H9 (cell line): Measurements from ENCODE around the gene CCDC190. TPM values are rescaled to one million over a fixed set of nuclear protein-coding genes. Genes with fewer than 3 reads are reported as not detected.

ENCODE experiments used
- DNase-seq: peaks from one replicate; pipeline ENCODE4 v3.0.0-alpha.2; 2017
- H2AFZ ChIP-seq: one replicate; pipeline ENCODE4 v1.6.1; 2013; ENCODE audit warnings: mild to moderate bottlenecking, low read length, control low read depth, moderate library complexity
- H2AK5ac ChIP-seq: 2 replicates; pipeline ENCODE4 v1.6.1; 2013; ENCODE audit warnings: low read length, control low read depth, mixed read lengths; ENCODE audit not compliant: insufficient read length
- H2BK120ac ChIP-seq: one replicate; pipeline ENCODE4 v1.6.1; 2013; ENCODE audit warnings: low read depth, mild to moderate bottlenecking, low read length, control low read depth, inconsistent platforms; ENCODE audit not compliant: poor library complexity, severe bottlenecking
- H2BK12ac ChIP-seq: 2 replicates; pipeline ENCODE4 v1.6.1; 2013; ENCODE audit warnings: low read length, control low read depth, mixed read lengths, low read depth; ENCODE audit not compliant: insufficient read length
- H2BK15ac ChIP-seq: 2 replicates; pipeline ENCODE4 v1.6.1; 2013; ENCODE audit warnings: low read depth, low read length, control low read depth
- H2BK20ac ChIP-seq: one replicate; pipeline ENCODE4 v1.6.1; 2013; ENCODE audit warnings: low read depth, mild to moderate bottlenecking, low read length, control low read depth, inconsistent platforms; ENCODE audit not compliant: poor library complexity, severe bottlenecking
- H2BK5ac ChIP-seq: 2 replicates; pipeline ENCODE4 v1.6.1; 2013; ENCODE audit warnings: low read length, control low read depth, mixed read lengths; ENCODE audit not compliant: insufficient read length
- H3K14ac ChIP-seq: 2 replicates; pipeline ENCODE4 v1.6.1; 2013; ENCODE audit warnings: low read length, control low read depth; ENCODE audit not compliant: insufficient read depth
- H3K18ac ChIP-seq: 2 replicates; pipeline ENCODE4 v1.6.1; 2013; ENCODE audit warnings: low read depth, mild to moderate bottlenecking, mixed read lengths, low read length, control low read depth; ENCODE audit not compliant: insufficient read length
- H3K23ac ChIP-seq: 2 replicates; pipeline ENCODE4 v1.6.1; 2013; ENCODE audit warnings: low read length, control low read depth, mixed read lengths, low read depth; ENCODE audit not compliant: insufficient read length
- H3K23me2 ChIP-seq: 2 replicates; pipeline ENCODE4 v1.6.1; 2013; ENCODE audit warnings: low read depth, mild to moderate bottlenecking, mixed read lengths, low read length, control low read depth; ENCODE audit not compliant: insufficient read length, poor library complexity, severe bottlenecking
- H3K27ac ChIP-seq: 2 replicates; pipeline ENCODE4 v1.5.1; 2013; ENCODE audit warnings: low read length, control low read depth, mixed read lengths, low read depth; ENCODE audit not compliant: insufficient read length
- H3K27me3 ChIP-seq: 2 replicates; pipeline ENCODE4 v1.6.1; 2013; ENCODE audit warnings: low read length, control low read depth, inconsistent platforms; ENCODE audit not compliant: insufficient read depth
- H3K4ac ChIP-seq: 2 replicates; pipeline ENCODE4 v1.6.1; 2013; ENCODE audit warnings: low read depth, mild to moderate bottlenecking, control low read depth, inconsistent platforms, low read length, moderate library complexity
- H3K4me1 ChIP-seq: 2 replicates; pipeline ENCODE4 v1.6.1; 2013; ENCODE audit warnings: low read length, control low read depth, inconsistent platforms; ENCODE audit not compliant: insufficient read depth
- H3K4me2 ChIP-seq: 2 replicates; pipeline ENCODE4 v1.6.1; 2013; ENCODE audit warnings: low read length, control low read depth, mixed read lengths; ENCODE audit not compliant: insufficient read length, insufficient read depth
- H3K56ac ChIP-seq: 2 replicates; pipeline ENCODE4 v1.6.1; 2013; ENCODE audit warnings: low read depth, mild to moderate bottlenecking, mixed read lengths, low read length, control low read depth; ENCODE audit not compliant: insufficient read length
- H3K79me1 ChIP-seq: 2 replicates; pipeline ENCODE4 v1.6.1; 2013; ENCODE audit warnings: low read depth, mild to moderate bottlenecking, moderate library complexity, low read length, control low read depth, inconsistent platforms; ENCODE audit not compliant: insufficient read depth, poor library complexity, severe bottlenecking
- H3K79me2 ChIP-seq: 2 replicates; pipeline ENCODE4 v1.6.1; 2013; ENCODE audit warnings: low read length, control low read depth, inconsistent platforms; ENCODE audit not compliant: insufficient read depth
- H3K9ac ChIP-seq: 2 replicates; pipeline ENCODE4 v1.6.1; 2013; ENCODE audit warnings: low read length, control low read depth, mixed read lengths; ENCODE audit not compliant: insufficient read length; ENCODE audit errors: extremely low read depth
- H3K9me3 ChIP-seq: one replicate; pipeline ENCODE4 v1.6.1; 2013; ENCODE audit warnings: low read depth, low read length, inconsistent platforms; ENCODE audit not compliant: control insufficient read depth
- H3T11ph ChIP-seq: one replicate; pipeline ENCODE4 v1.6.1; 2013; ENCODE audit warnings: mild to moderate bottlenecking, low read length, control low read depth, inconsistent platforms
- H4K20me1 ChIP-seq: one replicate; pipeline ENCODE4 v1.6.1; 2013; ENCODE audit not compliant: control insufficient read depth, insufficient read length, insufficient read depth
- H4K5ac ChIP-seq: 2 replicates; pipeline ENCODE4 v1.6.1; 2013; ENCODE audit warnings: low read depth, mild to moderate bottlenecking, mixed read lengths, low read length, control low read depth; ENCODE audit not compliant: insufficient read length
- H4K8ac ChIP-seq: replicated peaks from 2 replicates; pipeline ENCODE4 v1.6.1; 2013; ENCODE audit warnings: low read length, control low read depth, mixed read lengths, low read depth; ENCODE audit not compliant: insufficient read length
- H4K91ac ChIP-seq: 2 replicates; pipeline ENCODE4 v1.6.1; 2013; ENCODE audit warnings: low read depth, mild to moderate bottlenecking, moderate library complexity, mixed read lengths, low read length, control low read depth; ENCODE audit not compliant: insufficient read length
- H3K27ac Mint-ChIP-seq, 3 experiments: 2 replicates in 2 of 3; 3 replicates in 1 of 3; pipeline ENCODE4 v1.8.0; 2020 to 2021; ENCODE audit warnings: mixed read lengths in 3 of 3, mild to moderate bottlenecking in 1 of 3, moderate library complexity in 1 of 3
- H3K27me3 Mint-ChIP-seq: 2 replicates; pipeline ENCODE4 v1.8.0; 2021; ENCODE audit warnings: low read depth, mild to moderate bottlenecking, moderate library complexity, mixed read lengths
- H3K36me3 Mint-ChIP-seq, 3 experiments: 2 replicates in 2 of 3; 3 replicates in 1 of 3; pipeline ENCODE4 v1.8.0; 2020 to 2021; ENCODE audit warnings: low read depth in 3 of 3, mixed read lengths in 3 of 3; ENCODE audit not compliant: insufficient read depth in 1 of 3
- H3K4me1 Mint-ChIP-seq, 2 experiments: 2 replicates each; pipeline ENCODE4 v1.8.0; 2020; ENCODE audit warnings: mixed read lengths in 2 of 2
- H3K4me3 Mint-ChIP-seq, 2 experiments: 2 replicates in 1 of 2; 3 replicates in 1 of 2; pipeline ENCODE4 v1.8.0; 2020 to 2021; ENCODE audit warnings: mild to moderate bottlenecking in 2 of 2, mixed read lengths in 2 of 2, moderate library complexity in 1 of 2
- H3K9me3 Mint-ChIP-seq, 2 experiments: 2 replicates in 1 of 2; 3 replicates in 1 of 2; pipeline ENCODE4 v1.8.0; 2020; ENCODE audit warnings: mild to moderate bottlenecking in 2 of 2, mixed read lengths in 2 of 2, moderate library complexity in 1 of 2
- WGBS: extraction: QIAGEN DNeasy Blood & Tissue Kit; methylation state at CpG from one replicate; pipeline ENCODE4 v1.1.7; 2013; ENCODE audit warnings: missing lambda C conversion rate, low lambda C conversion rate, mixed read lengths; ENCODE audit not compliant: insufficient read length; ENCODE audit errors: extremely low coverage; 5-methylcytosine and 5-hydroxymethylcytosine counted together
- total RNA-seq: library from RNA; stranded (reverse); gene quantifications from 2 replicates; pipeline ENCODE4 v1.2.1, GENCODE V29; 2021
- TF ChIP-seq, protein P1 (sequence below): fragments of 200-600 bp; sonication (generic); conservative IDR thresholded peaks from 3 replicates; pipeline ENCODE4 v1.8.0; 2021; ENCODE audit warnings: antibody characterized with exemption, mild to moderate bottlenecking

The CCDC190 gene
- total RNA-seq, 1 experiment from 2014 or later, result not detected

DNA sequence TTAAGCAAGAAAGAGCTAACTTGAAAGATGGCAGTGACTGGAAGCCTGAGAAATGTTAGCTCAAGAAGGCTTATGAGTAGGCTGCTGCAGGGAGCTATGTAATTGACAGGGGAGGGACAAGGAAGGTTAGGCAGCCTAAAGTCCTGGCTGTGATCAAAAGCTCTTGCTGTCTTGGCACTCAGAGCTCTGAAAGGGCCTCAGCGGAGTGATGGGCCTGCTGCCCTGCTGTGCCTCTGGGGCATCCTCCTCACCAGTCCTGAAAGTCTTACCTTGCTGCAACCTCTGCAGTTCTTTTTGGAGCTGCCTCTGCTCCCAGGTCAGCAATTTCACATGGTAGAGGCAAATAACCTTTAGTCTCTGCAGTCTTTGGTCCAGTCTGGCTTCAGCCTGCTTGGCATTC lies 1.8 kb downstream of the CCDC190 start:
- no peak overlapping the region for H2AFZ ChIP-seq

More for the DNA sequence above, 1.8 kb downstream of the CCDC190 start:
- H3T11ph ChIP-seq, result no peak overlapping the region
- no peak overlapping the region for H3K14ac ChIP-seq
- H4K20me1 ChIP-seq, result no peaks in the 10 kb centered on the region
- Mint-ChIP-seq H3K27ac (no peak overlapping the region), H3K36me3 (no peaks in the 10 kb centered on the region), H3K4me1 (peaks cover 0 to 8% of the 10 kb centered on the region in 2 experiments), H3K9me3 (peaks cover 0 to 3% of the 10 kb centered on the region in 2 experiments; a peak in 1 of 5 replicates), H3K27me3 (no peaks in the 10 kb centered on the region), H3K4me3 (no peak overlapping the region)
- no peak overlapping the region for H3K4ac ChIP-seq
- H2BK120ac ChIP-seq, result no peak overlapping the region
- H3K79me2 ChIP-seq, result no peaks in the 10 kb centered on the region
- DNase-seq, result no peak
- WGBS, result no CpG with 5 or more reads among the region's 1 CpG
- H3K23ac ChIP-seq, result no peak overlapping the region
- no peaks in the 10 kb centered on the region for H3K79me1 ChIP-seq
- H3K27ac ChIP-seq, result no peak overlapping the region
- H2BK5ac ChIP-seq, result no peak overlapping the region
- no peaks in the 10 kb centered on the region for H3K23me2 ChIP-seq
- no peak overlapping the region for H3K56ac ChIP-seq
- no peak overlapping the region for H3K4me2 ChIP-seq
- H2BK20ac ChIP-seq, result no peak overlapping the region
- no peaks in the 10 kb centered on the region for H3K27me3 ChIP-seq
- no peak overlapping the region for H3K9ac ChIP-seq
- H3K4me1 ChIP-seq, result no peaks in the 10 kb centered on the region
- H3K18ac ChIP-seq, result no peak overlapping the region
- TF ChIP-seq, protein P1, sequence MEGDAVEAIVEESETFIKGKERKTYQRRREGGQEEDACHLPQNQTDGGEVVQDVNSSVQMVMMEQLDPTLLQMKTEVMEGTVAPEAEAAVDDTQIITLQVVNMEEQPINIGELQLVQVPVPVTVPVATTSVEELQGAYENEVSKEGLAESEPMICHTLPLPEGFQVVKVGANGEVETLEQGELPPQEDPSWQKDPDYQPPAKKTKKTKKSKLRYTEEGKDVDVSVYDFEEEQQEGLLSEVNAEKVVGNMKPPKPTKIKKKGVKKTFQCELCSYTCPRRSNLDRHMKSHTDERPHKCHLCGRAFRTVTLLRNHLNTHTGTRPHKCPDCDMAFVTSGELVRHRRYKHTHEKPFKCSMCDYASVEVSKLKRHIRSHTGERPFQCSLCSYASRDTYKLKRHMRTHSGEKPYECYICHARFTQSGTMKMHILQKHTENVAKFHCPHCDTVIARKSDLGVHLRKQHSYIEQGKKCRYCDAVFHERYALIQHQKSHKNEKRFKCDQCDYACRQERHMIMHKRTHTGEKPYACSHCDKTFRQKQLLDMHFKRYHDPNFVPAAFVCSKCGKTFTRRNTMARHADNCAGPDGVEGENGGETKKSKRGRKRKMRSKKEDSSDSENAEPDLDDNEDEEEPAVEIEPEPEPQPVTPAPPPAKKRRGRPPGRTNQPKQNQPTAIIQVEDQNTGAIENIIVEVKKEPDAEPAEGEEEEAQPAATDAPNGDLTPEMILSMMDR, result no peak
- H4K5ac ChIP-seq, result no peak overlapping the region
- no peak overlapping the region for H4K91ac ChIP-seq
- no peaks in the 10 kb centered on the region for H3K9me3 ChIP-seq
- H2AK5ac ChIP-seq, result no peak overlapping the region
- no peak overlapping the region for H4K8ac ChIP-seq
- H2BK15ac ChIP-seq, result no peak overlapping the region
- no peak overlapping the region for H2BK12ac ChIP-seq
